Tibial artery (tissue), 4 donors: ENCODE data around the gene GTF2A1L.
"Not testable (repeated sequence)": the region's sequence is repeated elsewhere in the genome, so short reads cannot be mapped to it uniquely, and the experiment has no call there.

ENCODE experiments used
- DNase-seq, 2 donors: peaks; one replicate each; pipeline ENCODE4 v3.0.0-alpha.2; 2019
- H3K27ac ChIP-seq, 2 donors: fragments of 200-600 bp; sonication (generic) in 1 of 2; 1 replicate in 1 of 2; 2 replicates in 1 of 2; pipeline ENCODE4 v1.5.1; 2018 to 2019; ENCODE audit warnings: mild to moderate bottlenecking in 1 of 2
- H3K27me3 ChIP-seq, 2 donors: fragments of 200-600 bp; sonication (generic) in 1 of 2; one replicate each; pipeline versions ENCODE4 v1.5.1 to v1.6.0; 2016 to 2019
- H3K36me3 ChIP-seq, 3 donors: fragments of 200-600 bp; sonication (generic) in 2 of 3; one replicate each; pipeline ENCODE4 v1.5.1; 2016 to 2019; ENCODE audit warnings: mild to moderate bottlenecking in 2 of 3
- H3K4me1 ChIP-seq, 4 donors: fragments of 200-600 bp; sonication (generic) in 2 of 4; 1 replicate in 3 of 4; 2 replicates in 1 of 4; pipeline ENCODE4 v1.5.1; 2016 to 2019
- H3K4me3 ChIP-seq, 2 donors: fragments of 200-600 bp; sonication (generic) in 1 of 2; 1 replicate in 1 of 2; 2 replicates in 1 of 2; pipeline ENCODE4 v1.5.1; 2018 to 2019; ENCODE audit warnings: mild to moderate bottlenecking in 2 of 2
- H3K9me3 ChIP-seq, 3 donors: fragments of 200-600 bp; sonication (generic) in 1 of 3; one replicate each; pipeline ENCODE4 v1.5.1; 2016 to 2019
- intact Hi-C: fragments of 100-400 bp; cut with DNase I; formaldehyde crosslinking; loops from one replicate; pipeline ENCODE4 v1.15.0; 2023; ENCODE audit warnings: low total_unique reads
- TF ChIP-seq, protein P1 (sequence below), 2 experiments: fragments of 200-600 bp in 1 of 2; fragments of 450-650 bp in 1 of 2; IDR thresholded peaks; one replicate each; pipeline ENCODE4 v1.5.1; 2017 to 2019; ENCODE audit warnings: antibody characterized with exemption in 2 of 2, mild to moderate bottlenecking in 1 of 2, moderate library complexity in 1 of 2

GTF2A1L gene

DNA sequence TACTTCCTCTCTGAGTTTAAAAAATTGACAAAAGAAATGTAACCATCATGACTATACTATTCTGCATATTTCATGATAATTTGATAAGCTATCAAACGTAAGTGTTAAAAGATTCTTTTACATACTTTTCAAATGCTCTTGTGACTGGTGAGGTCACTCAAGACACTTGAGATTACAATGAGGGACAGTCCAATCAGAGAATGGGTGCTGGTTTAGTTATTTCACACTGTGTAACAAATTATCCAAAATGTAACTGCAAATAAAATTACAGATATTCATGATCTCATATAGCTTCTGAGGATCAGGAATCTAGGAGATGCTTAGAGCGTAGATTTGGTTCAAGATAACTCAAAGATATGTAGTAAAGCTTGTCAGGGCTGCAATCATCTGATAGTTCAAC, 4.4 kb upstream of the GTF2A1L start:
- no peak for DNase-seq
- H3K9me3 ChIP-seq = no peaks in the 10 kb centered on the region
- no peaks in the 10 kb centered on the region for H3K4me1 ChIP-seq
- H3K27me3 ChIP-seq = no peaks in the 10 kb centered on the region
- no peaks in the 10 kb centered on the region for H3K36me3 ChIP-seq
- no peak overlapping the region for H3K4me3 ChIP-seq
- TF ChIP-seq, protein P1, sequence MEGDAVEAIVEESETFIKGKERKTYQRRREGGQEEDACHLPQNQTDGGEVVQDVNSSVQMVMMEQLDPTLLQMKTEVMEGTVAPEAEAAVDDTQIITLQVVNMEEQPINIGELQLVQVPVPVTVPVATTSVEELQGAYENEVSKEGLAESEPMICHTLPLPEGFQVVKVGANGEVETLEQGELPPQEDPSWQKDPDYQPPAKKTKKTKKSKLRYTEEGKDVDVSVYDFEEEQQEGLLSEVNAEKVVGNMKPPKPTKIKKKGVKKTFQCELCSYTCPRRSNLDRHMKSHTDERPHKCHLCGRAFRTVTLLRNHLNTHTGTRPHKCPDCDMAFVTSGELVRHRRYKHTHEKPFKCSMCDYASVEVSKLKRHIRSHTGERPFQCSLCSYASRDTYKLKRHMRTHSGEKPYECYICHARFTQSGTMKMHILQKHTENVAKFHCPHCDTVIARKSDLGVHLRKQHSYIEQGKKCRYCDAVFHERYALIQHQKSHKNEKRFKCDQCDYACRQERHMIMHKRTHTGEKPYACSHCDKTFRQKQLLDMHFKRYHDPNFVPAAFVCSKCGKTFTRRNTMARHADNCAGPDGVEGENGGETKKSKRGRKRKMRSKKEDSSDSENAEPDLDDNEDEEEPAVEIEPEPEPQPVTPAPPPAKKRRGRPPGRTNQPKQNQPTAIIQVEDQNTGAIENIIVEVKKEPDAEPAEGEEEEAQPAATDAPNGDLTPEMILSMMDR (IDR thresholded peaks at IDR 0.05) = no peak
- H3K27ac ChIP-seq = no peak overlapping the region
- intact Hi-C loops = no loop called here

DNA sequence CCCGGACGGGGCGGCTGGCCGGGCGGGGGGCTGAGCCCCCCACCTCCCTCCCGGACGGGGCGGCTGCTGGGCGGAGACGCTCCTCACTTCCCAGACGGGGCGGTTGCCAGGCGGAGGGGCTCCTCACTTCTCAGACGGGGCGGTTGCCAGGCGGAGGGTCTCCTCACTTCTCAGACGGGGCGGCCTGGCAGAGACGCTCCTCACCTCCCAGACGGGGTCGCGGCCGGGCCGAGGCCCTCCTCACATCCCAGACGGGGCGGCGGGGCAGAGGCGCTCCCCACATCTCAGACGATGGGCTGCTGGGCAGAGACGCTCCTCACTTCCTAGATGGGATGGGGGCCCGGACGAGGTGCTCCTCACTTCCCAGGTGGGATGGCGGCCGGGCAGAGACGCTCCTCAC, 3.1 kb upstream of the GTF2A1L start:
- intact Hi-C loops, H3K4me3 ChIP-seq: not testable (repeated sequence)

DNA sequence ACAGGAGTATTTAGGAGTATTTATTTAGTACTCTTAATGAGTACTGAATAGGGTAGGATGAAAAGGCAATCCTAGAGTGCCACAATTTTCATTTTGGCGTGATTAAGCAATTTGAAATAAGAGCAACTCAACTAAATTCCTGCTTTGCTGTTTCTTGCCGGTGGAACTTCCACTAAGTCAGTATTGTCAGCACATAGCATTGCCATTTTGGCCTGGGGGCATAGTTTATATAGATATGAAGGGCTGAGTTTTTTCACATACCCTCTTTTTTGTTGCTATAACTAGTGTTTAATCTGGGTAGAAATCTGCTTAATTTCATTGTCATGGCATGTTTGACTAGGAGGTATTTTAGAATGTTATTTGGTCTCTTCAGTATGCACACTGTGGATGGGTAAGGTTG, 1.9 kb downstream of the GTF2A1L start:
- no peak overlapping the region for H3K4me3 ChIP-seq
- intact Hi-C loops = no loop called here
- H3K27ac ChIP-seq = no peak overlapping the region
- no peaks in the 10 kb centered on the region for H3K36me3 ChIP-seq
- H3K27me3 ChIP-seq = no peaks in the 10 kb centered on the region
- TF ChIP-seq, protein P1 (IDR thresholded peaks at IDR 0.05) = no peak
- H3K9me3 ChIP-seq = no peaks in the 10 kb centered on the region
- H3K4me1 ChIP-seq = no peaks in the 10 kb centered on the region
- DNase-seq = no peak

More for the DNA sequence above, 3.1 kb upstream of the GTF2A1L start:
- not testable (repeated sequence) for H3K4me1 ChIP-seq, H3K27ac ChIP-seq, DNase-seq, H3K27me3 ChIP-seq, H3K9me3 ChIP-seq, H3K36me3 ChIP-seq

DNA sequence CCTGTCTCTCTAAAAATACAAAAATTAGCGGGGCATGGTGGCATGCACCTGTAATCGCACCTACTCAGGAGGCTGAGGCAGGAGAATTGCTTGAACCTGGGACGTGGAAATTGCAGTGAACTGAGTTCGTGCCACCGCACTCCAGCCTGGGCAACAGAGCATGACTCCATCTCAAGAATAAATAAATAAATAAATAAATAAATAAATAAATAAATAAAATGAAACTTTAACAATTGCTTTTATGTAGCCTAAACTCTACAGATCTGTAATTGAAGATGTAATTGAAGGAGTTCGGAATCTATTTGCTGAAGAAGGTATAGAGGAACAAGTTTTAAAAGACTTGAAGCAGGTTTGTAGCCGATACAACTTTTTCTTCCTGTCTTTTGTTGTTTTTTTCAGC, 2.9 kb downstream of the GTF2A1L start:
- no peak for DNase-seq
- Histone ChIP-seq H3K27me3 (no peaks in the 10 kb centered on the region), H3K27ac (no peak overlapping the region), H3K9me3 (no peaks in the 10 kb centered on the region), H3K36me3 (no peaks in the 10 kb centered on the region), H3K4me3 (no peak overlapping the region), H3K4me1 (no peaks in the 10 kb centered on the region)
- intact Hi-C loops = no loop called here
- TF ChIP-seq, protein P1 (IDR thresholded peaks at IDR 0.05) = no peak

DNA sequence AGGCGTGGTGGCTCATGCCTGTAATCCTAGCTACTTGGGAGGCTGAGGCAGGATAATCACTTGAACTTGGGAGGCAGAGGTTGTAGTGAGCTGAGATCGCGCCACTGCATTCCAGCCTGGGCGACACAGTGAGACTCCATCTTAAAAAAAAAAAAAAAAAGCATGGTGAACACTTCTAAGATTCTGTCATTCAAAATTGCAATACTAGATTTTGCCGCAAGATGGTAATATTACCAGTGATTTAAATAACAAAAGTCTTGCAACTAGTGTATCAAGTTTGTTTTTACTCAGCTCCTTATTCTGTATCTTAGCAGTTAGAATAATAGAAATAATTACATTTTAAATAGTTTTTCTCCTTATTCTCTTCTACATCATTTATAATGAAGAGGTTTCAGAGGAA, 5.0 kb downstream of the GTF2A1L start:
- intact Hi-C loops, H3K4me1 ChIP-seq, H3K9me3 ChIP-seq, H3K27ac ChIP-seq, H3K27me3 ChIP-seq, H3K4me3 ChIP-seq, DNase-seq, H3K36me3 ChIP-seq: not testable (repeated sequence)

DNA sequence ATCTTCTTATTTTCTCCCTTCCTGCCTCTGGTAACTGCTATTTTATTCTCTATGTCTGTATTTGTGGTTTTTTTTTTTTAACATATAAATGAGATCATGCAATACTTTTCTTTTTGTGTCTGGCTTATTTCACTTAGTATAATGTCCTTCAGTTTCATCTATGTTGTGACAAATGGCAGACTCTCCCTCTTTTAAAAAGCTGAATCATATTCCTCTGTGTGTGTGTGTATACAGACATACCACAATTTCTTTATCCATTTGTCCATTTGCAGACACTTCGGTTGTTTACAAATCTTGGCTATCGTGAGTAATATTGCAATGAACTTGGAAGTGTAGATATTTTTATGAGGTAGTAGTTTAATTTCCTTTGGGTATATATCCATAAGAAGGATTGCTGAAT, 7.0 kb downstream of the GTF2A1L start:
- TF ChIP-seq, protein P1 (IDR thresholded peaks at IDR 0.05) = no peak
- Histone ChIP-seq H3K4me1 (no peaks in the 10 kb centered on the region), H3K27ac (no peak overlapping the region), H3K36me3 (no peaks in the 10 kb centered on the region), H3K9me3 (no peaks in the 10 kb centered on the region), H3K4me3 (no peak overlapping the region), H3K27me3 (no peaks in the 10 kb centered on the region)
- DNase-seq = no peak
- intact Hi-C loops = no loop called here

DNA sequence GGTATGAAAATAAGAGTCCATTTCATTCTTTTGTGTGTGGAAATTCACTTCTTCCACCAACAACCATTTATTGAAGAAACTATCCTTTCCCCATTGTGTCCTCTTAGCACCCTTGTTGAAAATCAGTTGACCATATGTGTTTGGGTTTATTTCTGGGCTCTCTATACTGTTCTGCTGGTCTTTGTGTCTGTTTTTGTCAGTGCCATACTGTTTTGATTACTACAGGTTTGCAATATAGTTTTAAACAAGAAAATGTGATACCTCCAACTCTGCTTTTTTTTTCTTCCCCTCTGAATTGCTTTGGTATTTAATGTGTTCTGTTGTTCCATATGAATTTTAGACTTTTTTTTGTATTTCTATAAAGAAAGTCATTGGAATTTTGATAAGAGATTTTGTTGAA, 8.4 kb downstream of the GTF2A1L start:
- Histone ChIP-seq H3K36me3 (no peaks in the 10 kb centered on the region), H3K27me3 (no peaks in the 10 kb centered on the region), H3K27ac (no peak overlapping the region), H3K4me3 (no peak overlapping the region), H3K9me3 (no peaks in the 10 kb centered on the region), H3K4me1 (no peaks in the 10 kb centered on the region)
- intact Hi-C loops = no loop called here
- DNase-seq = no peak
- TF ChIP-seq, protein P1 (IDR thresholded peaks at IDR 0.05) = no peak
